HepG2 (cell line): ENCODE measurements around the gene ZNF597. TPM values are rescaled to one million over a fixed set of nuclear protein-coding genes. Genes with fewer than 3 reads are reported as not detected.

Source experiments
- ATAC-seq: fragments of 200-7000 bp; cut with Tn5 transposase; 3 replicates; pipeline ENCODE4 v1.9.1; 2020; ENCODE audit warnings: mild to moderate bottlenecking, moderate library complexity
- BruUV-seq: library from RNA; stranded (reverse); fragments of 400-500 nt; replicated peaks from 2 replicates; lab custom pipeline; 2021; lab: Mats Ljungman, UMichigan
- CTCF ChIA-PET: fragments of 300-600 bp; formaldehyde crosslinking; extraction: SDS; loops from one replicate; lab custom pipeline; 2021; ENCODE audit warnings: low total read pairs, inconsistent platforms, low intra/inter-chr PET ratio; lab: Yijun Ruan, JAX
- POLR2A ChIA-PET: fragments of 350-600 bp; sonication (Branson Sonifier 250); formaldehyde crosslinking; loops from one replicate; lab custom pipeline; 2020; ENCODE audit warnings: antibody characterized with exemption, inconsistent platforms; lab: Yijun Ruan, JAX
- DNase-seq: peaks from one replicate; pipeline ENCODE4 v3.0.0-alpha.2; 2015; ENCODE audit warnings: low spot score
- FAIRE-seq: peaks from 3 replicates; lab custom pipeline; 2011; peaks lifted over from hg19 to GRCh38; lab: Jason Lieb, UNC
- H2AFZ ChIP-seq: one replicate; pipeline ENCODE4 v1.6.1; 2011; ENCODE audit warnings: low read length, inconsistent platforms
- H3K27ac ChIP-seq: fragments of 300-600 bp; 3 replicates; pipeline ENCODE4 v1.8.0; 2011; ENCODE audit warnings: mixed run types, mild to moderate bottlenecking, mixed read lengths, low read length, inconsistent platforms; ENCODE audit not compliant: insufficient read depth; ENCODE audit errors: extremely low read length
- H3K27me3 ChIP-seq, 2 experiments: fragments of 200-600 bp in 1 of 2; 2 replicates in 1 of 2; 3 replicates in 1 of 2; pipeline versions ENCODE4 v1.6.0 to v1.8.0; 2011; ENCODE audit warnings: low read length in 2 of 2, mild to moderate bottlenecking in 2 of 2, moderate library complexity in 2 of 2, inconsistent platforms in 1 of 2; ENCODE audit not compliant: insufficient read depth in 2 of 2, control insufficient read depth in 1 of 2
- H3K36me3 ChIP-seq, 2 experiments: fragments of 200-600 bp in 1 of 2; replicated peaks in 1 of 2; 2 replicates in 1 of 2; 3 replicates in 1 of 2; pipeline versions ENCODE4 v1.5.1 to v1.8.0; 2011; ENCODE audit warnings: low read length in 2 of 2, inconsistent platforms in 1 of 2; ENCODE audit not compliant: insufficient read depth in 2 of 2, control insufficient read depth in 1 of 2
- H3K4me1 ChIP-seq: 2 replicates; pipeline ENCODE4 v1.5.1; 2012; ENCODE audit warnings: low read length, inconsistent platforms; ENCODE audit not compliant: insufficient read depth
- H3K4me2 ChIP-seq: 2 replicates; pipeline ENCODE4 v1.6.0; 2011; ENCODE audit warnings: low read depth, low read length, inconsistent platforms
- H3K4me3 ChIP-seq, 3 experiments: fragments of 200-600 bp in 1 of 3; sonication (generic), shearing (Covaris generic) in 1 of 3; replicated peaks in 1 of 3; 2 replicates each; pipeline ENCODE4 v1.5.1; 2011 to 2016; ENCODE audit warnings: low read length in 3 of 3, inconsistent platforms in 2 of 3, low read depth in 2 of 3, mild to moderate bottlenecking in 2 of 3, control low read depth in 1 of 3, mixed read lengths in 1 of 3; ENCODE audit not compliant: insufficient read depth in 1 of 3
- H3K79me2 ChIP-seq: one replicate; pipeline ENCODE4 v1.6.1; 2011; ENCODE audit warnings: low read length, inconsistent platforms; ENCODE audit not compliant: insufficient read depth
- H3K9ac ChIP-seq: 2 replicates; pipeline ENCODE4 v1.6.0; 2011; ENCODE audit warnings: mild to moderate bottlenecking, low read depth, low read length, inconsistent platforms; ENCODE audit not compliant: insufficient read depth
- H3K9me3 ChIP-seq: 2 replicates; pipeline ENCODE4 v1.5.1; 2012; ENCODE audit warnings: mild to moderate bottlenecking, low read length
- H4K20me1 ChIP-seq: 2 replicates; pipeline ENCODE4 v1.6.0; 2011; ENCODE audit warnings: inconsistent platforms, mild to moderate bottlenecking, low read length, moderate library complexity; ENCODE audit not compliant: insufficient read depth
- BHLHE40 ChIP-seq: IDR thresholded peaks from 2 replicates; pipeline ENCODE4 v1.6.1; 2011; ENCODE audit warnings: low read length, improper control_type of control experiment
- FOXM1 ChIP-seq: sonication (generic); formaldehyde crosslinking; IDR thresholded peaks from 2 replicates; pipeline ENCODE4 v1.5.0; 2020; ENCODE audit warnings: missing genetic modification reagents
- GATA4 ChIP-seq: sonication (generic); IDR thresholded peaks from 2 replicates; pipeline ENCODE4 v1.6.1; 2016; ENCODE audit warnings: antibody characterized with exemption, low read depth, borderline replicate concordance
- ISX ChIP-seq: sonication (generic); formaldehyde crosslinking; conservative IDR thresholded peaks from 2 replicates; pipeline ENCODE4 v1.5.0; 2020; ENCODE audit warnings: missing genetic modification reagents
- MIXL1 ChIP-seq: IDR thresholded peaks from 2 replicates; pipeline ENCODE4 v1.6.1; 2016
- RAD51 ChIP-seq: fragments of 450-650 bp; IDR thresholded peaks from 2 replicates; pipeline ENCODE4 v1.6.1; 2016; ENCODE audit warnings: borderline replicate concordance
- SKI ChIP-seq: fragments of 450-650 bp; IDR thresholded peaks from one replicate; pipeline ENCODE4 v1.6.1; 2018; ENCODE audit warnings: mild to moderate bottlenecking; ENCODE audit not compliant: partially characterized antibody
- SMC3 ChIP-seq: IDR thresholded peaks from 2 replicates; pipeline ENCODE4 v1.6.1; 2011; ENCODE audit warnings: low read length, improper control_type of control experiment
- SOX13 ChIP-seq, 3 experiments: fragments of 450-650 bp in 1 of 3; sonication (generic) in 1 of 3; formaldehyde crosslinking in 1 of 3; IDR thresholded peaks in 2 of 3; conservative IDR thresholded peaks in 1 of 3; 2 replicates each; pipeline versions ENCODE4 v1.5.0 to v1.6.1; 2016 to 2020; ENCODE audit warnings: antibody characterized with exemption in 1 of 3, mild to moderate bottlenecking in 1 of 3, missing compliant biosample characterization in 1 of 3, missing genetic modification reagents in 1 of 3, moderate library complexity in 1 of 3
- ZIK1 ChIP-seq: sonication (generic); formaldehyde crosslinking; IDR thresholded peaks from 2 replicates; pipeline ENCODE4 v1.5.0; 2020; ENCODE audit warnings: mild to moderate bottlenecking, low read depth, missing genetic modification reagents, borderline replicate concordance
- ZNF101 ChIP-seq: sonication (generic); formaldehyde crosslinking; IDR thresholded peaks from 2 replicates; pipeline ENCODE4 v1.4.0; 2020; ENCODE audit warnings: mild to moderate bottlenecking, low read depth, missing genetic modification reagents, borderline replicate concordance
- ZNF232 ChIP-seq: sonication (generic); formaldehyde crosslinking; IDR thresholded peaks from 2 replicates; pipeline ENCODE4 v1.4.0; 2020; ENCODE audit warnings: missing genetic modification reagents, borderline replicate concordance
- ZNF326 ChIP-seq: sonication (generic); formaldehyde crosslinking; IDR thresholded peaks from 2 replicates; pipeline ENCODE4 v1.4.0; 2020; ENCODE audit warnings: missing genetic modification reagents, borderline replicate concordance
- ZNF335 ChIP-seq: sonication (generic); formaldehyde crosslinking; IDR thresholded peaks from 2 replicates; pipeline ENCODE4 v1.4.0; 2020; ENCODE audit warnings: missing genetic modification reagents
- ZNF431 ChIP-seq: sonication (generic); formaldehyde crosslinking; IDR thresholded peaks from 2 replicates; pipeline ENCODE4 v1.9.0; 2022; ENCODE audit warnings: missing genetic modification reagents, low read depth, mild to moderate bottlenecking, borderline replicate concordance
- ZNF607 ChIP-seq: sonication (generic); formaldehyde crosslinking; IDR thresholded peaks from 2 replicates; pipeline ENCODE4 v1.5.1; 2020; ENCODE audit warnings: missing genetic modification reagents, mild to moderate bottlenecking, borderline replicate concordance
- ZNF678 ChIP-seq: sonication (generic); formaldehyde crosslinking; IDR thresholded peaks from 2 replicates; pipeline ENCODE4 v1.4.0; 2020; ENCODE audit warnings: mild to moderate bottlenecking, missing genetic modification reagents
- ZZZ3 ChIP-seq: sonication (generic); formaldehyde crosslinking; IDR thresholded peaks from 2 replicates; pipeline ENCODE4 v1.4.0; 2020; ENCODE audit warnings: missing genetic modification reagents, mild to moderate bottlenecking, borderline replicate concordance
- WGBS: methylation state at CpG from one replicate; pipeline ENCODE4 v1.1.6; 2017; ENCODE audit warnings: low lambda C conversion rate; 5-methylcytosine and 5-hydroxymethylcytosine counted together
- in situ Hi-C: cut with HindIII; loops from 2 replicates; pipeline ENCODE4 v1.10.0; 2017; ENCODE audit warnings: low pct_unique_long_range_greater_than_20kb; ENCODE audit not compliant: extremely low pct_ligation_motif_present
- intact Hi-C: fragments of 100-400 bp; cut with micrococcal nuclease; formaldehyde crosslinking; loops from one replicate; pipeline ENCODE4 v1.10.0; 2022; ENCODE audit not compliant: unreplicated experiment
- polyA plus RNA-seq, 8 experiments: library from polyadenylated mRNA; depleted of rRNA in 3 of 8; stranded (reverse) in 7 of 8; unstranded in 1 of 8; fragments of >200 nt; fragmentation: Illumina TruSeq in 4 of 8; extraction: Trizol in 4 of 8; gene quantifications; 2 replicates each; pipeline versions ENCODE4 v1.2.1 to v1.2.3, GENCODE V29; 2011 to 2016; ENCODE audit warnings: low read depth in 4 of 8, missing spikeins in 1 of 8, mixed read lengths in 1 of 8; ENCODE audit not compliant: insufficient read depth in 1 of 8
- total RNA-seq, 5 experiments: library from RNA; depleted of rRNA; stranded (reverse); fragments of >200 nt; fragmentation: Illumina TruSeq; extraction: Trizol; gene quantifications; 2 replicates each; pipeline ENCODE4 v1.2.3, GENCODE V29; 2016; ENCODE audit warnings: low read depth in 1 of 5
- TF ChIP-seq, protein P1 (sequence below): IDR thresholded peaks from 2 replicates; pipeline ENCODE4 v1.6.1; 2018; ENCODE audit warnings: missing genetic modification reagents
- TF ChIP-seq, protein P2 (sequence below): fragments of 450-650 bp; IDR thresholded peaks from 2 replicates; pipeline ENCODE4 v1.6.1; 2017; ENCODE audit warnings: mild to moderate bottlenecking

Gene ZNF597
- total and polyA plus RNA-seq, 2 of the 13 experiments (the other 11 are each of a cell fraction or from before 2014, with no cell fraction given): 1.3 to 2.4 TPM

- TF ChIP-seq GATA4: 0 out of 2 replicates have a peak, but pooled peaks have one; percentile 3
- TF ChIP-seq ZIK1: no peak
- TF ChIP-seq MIXL1 (CRISPR knock-in tag): no peak
- TF ChIP-seq ZNF678 (CRISPR knock-in tag): no peak
These were observed 16.2 kb upstream of the ZNF597 start (continued) for GRCh38 chr16:3459401-3460090.

- Histone ChIP-seq H2AFZ (no peak overlapping the region), H3K79me2 (peaks cover 56% of the 10 kb centered on the region), H3K27ac (peak overlapping the region; percentile 91), H3K36me3 (no peaks in the 10 kb centered on the region; a peak in 1 of 5 replicates), H3K9me3 (no peaks in the 10 kb centered on the region), H3K4me2 (peak overlapping the region; percentile 91), H3K27me3 (no peaks in the 10 kb centered on the region; a peak in 1 of 5 replicates), H3K9ac (peak overlapping the region; percentile 86), H3K4me3 (peak overlapping the region; percentile 74 to 93 (median 92)), H4K20me1 (peaks cover 41% of the 10 kb centered on the region), H3K4me1 (peaks cover 66% of the 10 kb centered on the region)
- peak; percentile 83 for ATAC-seq
- POLR2A ChIA-PET: interaction anchor here (1.0 to 2.8 kb wide), 2 partner anchors 16 to 42 kb away, joined by 3 to 46 read pairs; partner anchors contain the start of genes NAA60 and ZNF597
- no TSS peak for BruUV-seq
- FAIRE-seq: peak; percentile 90
- DNase-seq: peak; percentile 94
- CTCF ChIA-PET: no interaction called here
- in situ Hi-C loops: no loop called here
- intact Hi-C loops: loop anchor here (1.0 to 5.0 kb wide), 4 partner anchors 16 to 58 kb away; partner anchors contain the start of genes NAA60, ZNF174, ZNF597 and ZSCAN32
- 2% methylated on average over 9 of the region's 10 CpGs for WGBS
- TF ChIP-seq ZNF431: no peak
- no peak for TF ChIP-seq ZNF607 (CRISPR knock-in tag)
- peak; percentile 88 for TF ChIP-seq BHLHE40
- TF ChIP-seq ZNF326 (CRISPR knock-in tag): no peak
- TF ChIP-seq ZNF101: no peak
- peak; percentile 60; the same call in 1 of the 2 replicates for TF ChIP-seq RAD51
- TF ChIP-seq, protein P1, sequence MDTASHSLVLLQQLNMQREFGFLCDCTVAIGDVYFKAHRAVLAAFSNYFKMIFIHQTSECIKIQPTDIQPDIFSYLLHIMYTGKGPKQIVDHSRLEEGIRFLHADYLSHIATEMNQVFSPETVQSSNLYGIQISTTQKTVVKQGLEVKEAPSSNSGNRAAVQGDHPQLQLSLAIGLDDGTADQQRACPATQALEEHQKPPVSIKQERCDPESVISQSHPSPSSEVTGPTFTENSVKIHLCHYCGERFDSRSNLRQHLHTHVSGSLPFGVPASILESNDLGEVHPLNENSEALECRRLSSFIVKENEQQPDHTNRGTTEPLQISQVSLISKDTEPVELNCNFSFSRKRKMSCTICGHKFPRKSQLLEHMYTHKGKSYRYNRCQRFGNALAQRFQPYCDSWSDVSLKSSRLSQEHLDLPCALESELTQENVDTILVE: no peak
- peak; percentile 6; the same call in 1 of the 2 replicates for TF ChIP-seq SMC3
- TF ChIP-seq SOX13 (IDR thresholded peaks at IDR 0.05): no peak
- TF ChIP-seq SOX13 (CRISPR knock-in tag; conservative IDR thresholded peaks at IDR 0.05 in 1 of 2, IDR thresholded peaks at IDR 0.05 in 1 of 2): peak in 1 of 2 experiments; percentile 46; a peak in 1 of 4 replicates
- no peak for TF ChIP-seq ZNF335
- TF ChIP-seq FOXM1: no peak
- TF ChIP-seq ZNF232 (CRISPR knock-in tag): no peak
- 0 out of 2 replicates have a peak, but pooled peaks have one; percentile 38 for TF ChIP-seq ISX (CRISPR knock-in tag)
- TF ChIP-seq, protein P2, sequence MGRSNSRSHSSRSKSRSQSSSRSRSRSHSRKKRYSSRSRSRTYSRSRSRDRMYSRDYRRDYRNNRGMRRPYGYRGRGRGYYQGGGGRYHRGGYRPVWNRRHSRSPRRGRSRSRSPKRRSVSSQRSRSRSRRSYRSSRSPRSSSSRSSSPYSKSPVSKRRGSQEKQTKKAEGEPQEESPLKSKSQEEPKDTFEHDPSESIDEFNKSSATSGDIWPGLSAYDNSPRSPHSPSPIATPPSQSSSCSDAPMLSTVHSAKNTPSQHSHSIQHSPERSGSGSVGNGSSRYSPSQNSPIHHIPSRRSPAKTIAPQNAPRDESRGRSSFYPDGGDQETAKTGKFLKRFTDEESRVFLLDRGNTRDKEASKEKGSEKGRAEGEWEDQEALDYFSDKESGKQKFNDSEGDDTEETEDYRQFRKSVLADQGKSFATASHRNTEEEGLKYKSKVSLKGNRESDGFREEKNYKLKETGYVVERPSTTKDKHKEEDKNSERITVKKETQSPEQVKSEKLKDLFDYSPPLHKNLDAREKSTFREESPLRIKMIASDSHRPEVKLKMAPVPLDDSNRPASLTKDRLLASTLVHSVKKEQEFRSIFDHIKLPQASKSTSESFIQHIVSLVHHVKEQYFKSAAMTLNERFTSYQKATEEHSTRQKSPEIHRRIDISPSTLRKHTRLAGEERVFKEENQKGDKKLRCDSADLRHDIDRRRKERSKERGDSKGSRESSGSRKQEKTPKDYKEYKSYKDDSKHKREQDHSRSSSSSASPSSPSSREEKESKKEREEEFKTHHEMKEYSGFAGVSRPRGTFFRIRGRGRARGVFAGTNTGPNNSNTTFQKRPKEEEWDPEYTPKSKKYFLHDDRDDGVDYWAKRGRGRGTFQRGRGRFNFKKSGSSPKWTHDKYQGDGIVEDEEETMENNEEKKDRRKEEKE: no peak
- no peak for TF ChIP-seq ZZZ3
- no peak for TF ChIP-seq SKI
These were observed 15.6 kb upstream of the ZNF597 start for GRCh38 chr16:3458852-3459361.
